Stimulated activated CD8-positive, alpha-beta memory T cell treated with anti-CD3 and anti-CD28 coated beads, Interleukin-4, amount 100 ng/mL, for 24 hours (primary cell): ENCODE results near the gene MAL.
"Not testable (repeated sequence)": the region's sequence is repeated elsewhere in the genome, so short reads cannot be mapped to it uniquely, and the experiment has no call there.

Source experiments
- DNase-seq: peaks from one replicate; pipeline ENCODE4 v3.0.0-alpha.2; 2020; ENCODE audit warnings: low read depth

The MAL gene

DNA sequence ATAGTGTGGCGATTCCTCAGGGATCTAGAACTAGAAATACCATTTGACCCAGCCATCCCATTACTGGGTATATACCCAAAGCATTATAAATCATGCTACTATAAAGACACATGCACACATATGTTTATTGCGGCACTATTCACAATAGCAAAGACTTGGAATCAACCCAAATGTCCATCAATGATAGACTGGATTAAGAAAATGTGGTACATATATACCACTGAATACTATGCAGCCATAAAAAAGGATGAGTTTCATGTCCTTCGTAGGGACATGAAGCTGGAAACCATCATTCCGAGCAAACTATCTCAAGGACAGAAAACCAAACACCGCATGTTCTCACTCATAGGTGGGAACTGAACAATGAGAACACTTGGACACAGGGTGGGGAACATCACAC, 72.8 kb downstream of the MAL start:
- DNase-seq, result not testable (repeated sequence)

DNA sequence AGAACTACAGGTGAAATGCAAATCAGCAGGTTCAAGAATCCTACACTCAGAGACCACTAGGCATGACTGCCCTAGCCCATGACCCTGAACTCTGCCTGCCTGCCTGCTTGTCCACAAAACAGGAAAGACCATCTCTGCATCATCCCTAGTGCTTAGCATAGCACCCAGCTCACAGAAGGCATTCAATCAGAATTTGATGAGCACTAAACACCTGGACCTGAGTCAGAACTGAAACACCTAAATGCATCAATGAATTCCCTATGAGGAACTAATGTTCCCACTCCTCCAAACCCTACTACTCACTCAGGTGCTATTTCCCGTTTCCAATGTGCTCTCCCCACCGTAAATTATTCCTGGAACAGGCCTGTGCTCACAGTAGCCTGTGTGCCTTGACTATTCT, 74.4 kb downstream of the MAL start:
- DNase-seq, result no peak
